HG03460 (cell line): ENCODE data around the gene KNSTRN.

Source experiments
- ATAC-seq: cut with Tn5 transposase; IDR thresholded peaks from one replicate; pipeline ENCODE4 v1.9.1; 2021; ENCODE audit not compliant: unreplicated experiment

KNSTRN gene

DNA sequence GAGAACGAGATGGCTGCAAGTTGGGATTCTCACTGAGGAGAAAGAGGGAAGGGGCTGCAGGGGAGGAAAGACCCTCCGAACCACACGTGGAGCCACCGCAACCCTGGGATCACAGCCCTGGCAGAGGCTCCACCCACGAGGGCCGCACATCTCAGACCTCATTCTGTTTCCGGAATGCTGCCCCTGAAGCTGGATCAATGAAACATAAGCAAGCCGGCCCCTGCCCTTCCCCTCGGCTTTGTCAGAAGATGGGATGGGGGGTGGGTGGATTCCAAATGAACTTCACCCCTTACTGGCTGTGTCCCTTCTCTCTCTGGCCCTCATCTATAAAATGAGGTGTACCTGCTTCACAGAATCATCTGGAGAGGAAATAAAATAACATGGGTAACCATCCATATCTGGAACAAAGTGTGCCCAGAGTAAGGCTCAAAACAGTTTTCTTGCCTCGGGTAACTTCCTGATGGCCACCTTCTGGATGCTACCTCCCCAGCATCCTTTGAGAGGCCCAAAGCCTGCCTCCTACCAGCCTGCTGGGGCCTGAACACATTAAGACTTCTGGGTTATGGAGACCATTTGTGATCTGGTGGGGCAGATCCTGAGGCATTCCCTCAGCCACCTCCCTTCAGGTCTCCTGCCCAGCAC, 37.2 kb upstream of the KNSTRN start:
- ATAC-seq, result no peak

DNA sequence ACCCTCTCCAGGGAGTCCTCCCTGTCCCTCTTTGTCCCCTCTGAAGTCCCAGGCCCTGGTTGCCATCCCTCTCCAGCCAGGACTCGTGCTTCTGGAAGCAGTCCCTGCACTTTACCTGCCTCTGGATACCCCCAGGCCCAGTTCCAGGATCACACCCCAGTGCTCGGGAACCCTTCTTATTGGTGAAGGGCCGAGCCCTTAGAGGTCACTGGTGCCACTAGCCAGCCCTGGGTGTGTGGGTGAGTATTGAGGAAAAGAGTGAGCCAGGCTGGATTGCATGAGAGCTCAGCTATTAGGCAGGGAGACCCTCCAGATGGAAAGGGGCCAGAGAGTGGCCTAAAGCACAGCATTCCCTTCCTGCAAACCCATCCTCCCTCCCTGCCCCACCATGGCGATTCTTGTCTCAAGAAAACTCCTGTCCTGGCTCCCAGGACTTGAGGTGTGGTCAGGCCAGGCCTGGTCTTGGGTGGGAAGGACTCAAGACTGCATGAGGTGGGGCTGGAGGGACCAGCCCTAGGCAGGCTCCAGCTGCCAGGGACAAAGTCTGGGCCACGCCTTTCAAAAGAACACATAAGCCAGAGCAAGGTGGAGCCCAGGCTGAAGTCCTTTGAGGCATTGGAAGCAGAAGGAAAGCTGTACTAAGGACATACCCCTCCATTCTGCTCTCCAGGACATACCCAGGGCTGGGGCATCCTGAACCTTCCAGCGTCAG, 36.5 kb upstream of the KNSTRN start:
- ATAC-seq, result no peak

DNA sequence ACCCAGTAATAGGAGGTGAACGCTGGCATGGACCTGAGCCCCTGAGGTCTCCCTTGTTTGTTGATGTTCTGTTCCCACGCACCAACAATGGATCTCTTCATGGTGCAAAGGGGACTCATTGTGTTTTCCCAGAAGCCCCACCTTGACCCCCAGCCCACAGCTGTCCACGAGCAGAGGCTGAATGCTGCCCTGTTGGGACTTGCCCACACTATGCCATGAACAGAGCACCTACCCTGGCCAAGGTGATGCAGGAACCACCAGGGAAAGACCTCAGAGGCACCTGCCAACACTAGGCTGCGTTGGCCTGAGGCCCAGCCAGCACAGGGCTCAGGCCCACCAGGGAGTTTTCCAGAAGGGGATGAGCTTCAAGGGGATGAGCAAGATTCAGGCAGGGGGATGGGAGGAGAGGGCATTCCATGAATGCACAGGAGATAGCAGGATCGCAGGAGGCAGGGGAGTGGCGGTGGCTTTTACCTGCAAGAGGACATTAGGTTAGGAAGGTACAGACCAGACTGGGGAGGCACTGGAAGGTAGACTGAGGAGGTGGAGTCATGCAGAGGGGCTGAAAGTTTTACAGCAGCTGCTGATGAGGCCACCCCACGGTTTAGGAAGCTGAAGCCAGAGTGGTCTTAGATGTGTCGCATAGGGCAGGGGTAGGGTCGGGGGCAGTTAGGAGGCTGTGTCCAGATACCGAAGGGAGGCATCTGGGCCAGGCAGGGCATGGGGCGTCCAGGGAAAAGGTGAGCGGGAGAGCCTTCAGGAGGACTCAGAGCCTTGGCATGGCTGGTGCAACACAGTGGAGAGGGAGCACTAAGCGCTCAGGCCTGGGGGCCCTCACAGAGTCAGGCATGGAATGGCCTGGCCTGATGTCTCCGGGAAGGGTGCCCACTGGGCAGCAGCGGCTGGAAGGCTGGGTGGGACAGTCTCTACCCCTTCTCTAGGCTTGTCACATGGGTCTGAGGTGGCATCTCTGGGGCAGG, 35.7 kb upstream of the KNSTRN start:
- no peak for ATAC-seq

DNA sequence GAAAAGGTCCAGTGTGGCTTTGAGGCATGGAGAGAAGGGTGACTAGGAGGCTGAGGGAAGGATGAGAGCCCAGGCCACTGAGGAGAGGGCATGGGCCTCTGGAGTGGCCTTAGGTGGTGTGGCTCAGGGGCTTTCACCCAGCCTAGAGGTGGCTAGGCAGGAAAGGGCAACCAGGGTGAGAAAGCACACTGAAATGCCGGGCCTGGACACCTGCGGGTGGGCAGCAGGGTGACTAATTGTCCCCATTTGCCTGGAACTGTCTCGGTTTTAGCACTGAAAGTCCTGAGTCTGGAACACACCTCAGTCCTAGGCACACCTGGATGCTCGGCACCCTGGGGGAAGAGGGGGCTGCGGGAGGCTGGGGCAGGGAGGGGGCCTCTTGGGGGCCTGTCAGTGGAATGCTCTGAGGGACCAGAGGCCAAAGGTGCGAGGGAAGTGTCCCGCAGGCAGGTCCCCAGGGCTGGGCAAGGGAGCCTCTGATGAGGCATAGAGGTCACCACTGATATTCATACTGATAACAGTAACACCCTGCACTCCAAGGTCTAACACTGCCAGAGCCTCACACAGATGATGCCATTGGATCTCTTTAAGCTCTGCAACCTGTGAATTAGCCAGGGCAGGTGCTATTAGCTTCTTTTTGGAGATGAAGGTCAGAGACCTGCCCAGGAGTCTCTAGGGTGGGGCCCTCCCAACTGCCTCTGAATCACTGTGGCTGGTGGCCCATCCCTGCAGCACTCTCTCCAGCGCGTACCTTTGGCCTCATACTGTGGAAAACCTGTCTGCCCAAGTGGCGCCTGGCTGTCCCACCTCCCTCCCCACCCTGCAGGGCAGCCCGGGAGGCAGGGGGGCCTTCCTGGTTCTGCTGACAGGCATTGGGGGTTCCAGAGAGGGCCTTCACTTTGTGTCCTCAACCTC, 34.7 kb upstream of the KNSTRN start:
- no peak for ATAC-seq

DNA sequence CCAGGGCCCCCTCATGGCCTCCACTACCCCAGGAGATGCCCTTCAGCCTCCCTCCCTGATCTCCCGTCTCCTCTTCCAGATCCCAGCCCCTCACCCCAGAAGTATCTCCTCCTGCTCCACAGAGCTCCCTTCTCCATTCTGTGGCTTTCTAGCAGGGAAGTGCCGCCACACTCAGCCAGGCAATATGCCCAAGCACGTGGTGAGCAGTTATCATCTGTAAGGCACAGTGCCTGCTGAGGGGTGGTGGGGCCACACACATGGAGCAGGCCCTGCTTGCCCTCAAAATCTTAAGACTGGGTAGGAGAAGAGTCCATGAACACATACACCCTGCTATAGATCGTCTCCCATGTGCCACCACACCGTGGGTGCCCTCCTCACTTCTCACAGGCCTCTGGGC, 34.0 kb upstream of the KNSTRN start:
- no peak for ATAC-seq

DNA sequence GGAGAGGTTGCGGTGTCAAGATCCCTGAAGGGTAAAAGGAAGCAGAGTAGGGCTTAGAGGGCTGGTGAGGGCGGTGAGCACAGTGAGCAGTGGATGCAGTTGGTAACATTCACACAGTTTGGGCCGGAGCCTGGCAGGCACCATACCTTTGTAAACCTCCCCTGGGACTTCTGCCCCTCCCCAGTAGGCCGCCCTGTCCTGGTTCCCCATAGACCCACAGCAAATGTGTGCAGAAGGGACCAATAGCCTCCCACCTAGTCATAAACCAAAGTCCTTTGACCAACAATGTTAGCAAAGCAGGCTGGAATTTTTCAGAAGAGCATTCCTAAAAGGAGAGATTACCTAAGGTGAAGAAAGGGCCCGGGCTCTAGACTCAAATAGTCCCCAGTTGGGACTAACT, 33.4 kb upstream of the KNSTRN start:
- ATAC-seq, result no peak

DNA sequence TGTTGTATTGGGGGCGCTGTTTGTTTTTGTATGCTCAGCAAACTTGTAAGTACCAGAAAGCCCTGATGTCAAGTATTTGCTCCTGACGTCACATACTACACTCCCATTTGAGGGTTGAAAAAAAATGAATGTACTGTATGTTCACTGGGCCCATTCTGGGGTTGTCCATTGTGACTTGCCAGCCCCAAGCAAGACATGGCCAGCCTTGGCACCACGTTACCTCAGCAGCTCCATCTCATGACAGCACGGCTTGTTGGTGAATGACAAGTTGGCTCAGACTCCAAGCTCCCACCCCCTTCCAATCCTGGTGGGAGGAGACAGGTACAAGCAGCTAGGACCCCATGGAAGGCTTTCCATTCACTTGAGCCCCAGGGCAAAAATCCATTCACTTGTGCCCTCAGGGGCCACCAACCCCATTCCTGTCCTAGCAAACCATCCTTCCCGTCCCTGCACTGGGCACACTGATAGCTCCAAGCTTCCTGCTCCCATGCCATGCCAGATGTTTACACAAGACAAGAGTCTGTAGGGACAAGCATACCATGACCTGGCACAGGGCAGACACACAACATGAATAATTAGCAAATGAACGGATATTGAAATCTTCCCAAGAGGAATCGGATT, 30.1 kb upstream of the KNSTRN start:
- ATAC-seq, result no peak

DNA sequence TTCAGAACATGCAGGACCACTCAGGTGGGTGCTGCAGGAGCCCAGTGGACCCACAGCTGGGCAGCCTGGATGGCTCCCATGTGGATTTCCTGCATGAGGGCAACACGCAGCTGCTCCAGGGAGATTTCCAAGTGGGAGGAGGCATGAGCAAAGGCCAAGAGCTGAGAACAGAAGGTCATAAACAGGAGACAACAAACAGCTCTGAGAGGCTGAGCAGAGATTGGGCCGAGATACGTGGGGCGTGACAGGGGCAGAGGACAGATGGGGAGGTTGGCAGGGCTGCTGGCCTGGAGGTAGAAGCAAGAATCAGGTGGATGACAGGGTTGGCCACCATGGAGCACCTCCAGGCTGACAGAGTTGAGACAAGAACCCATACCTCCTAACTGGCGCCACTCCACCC, 28.8 kb upstream of the KNSTRN start:
- no peak for ATAC-seq

DNA sequence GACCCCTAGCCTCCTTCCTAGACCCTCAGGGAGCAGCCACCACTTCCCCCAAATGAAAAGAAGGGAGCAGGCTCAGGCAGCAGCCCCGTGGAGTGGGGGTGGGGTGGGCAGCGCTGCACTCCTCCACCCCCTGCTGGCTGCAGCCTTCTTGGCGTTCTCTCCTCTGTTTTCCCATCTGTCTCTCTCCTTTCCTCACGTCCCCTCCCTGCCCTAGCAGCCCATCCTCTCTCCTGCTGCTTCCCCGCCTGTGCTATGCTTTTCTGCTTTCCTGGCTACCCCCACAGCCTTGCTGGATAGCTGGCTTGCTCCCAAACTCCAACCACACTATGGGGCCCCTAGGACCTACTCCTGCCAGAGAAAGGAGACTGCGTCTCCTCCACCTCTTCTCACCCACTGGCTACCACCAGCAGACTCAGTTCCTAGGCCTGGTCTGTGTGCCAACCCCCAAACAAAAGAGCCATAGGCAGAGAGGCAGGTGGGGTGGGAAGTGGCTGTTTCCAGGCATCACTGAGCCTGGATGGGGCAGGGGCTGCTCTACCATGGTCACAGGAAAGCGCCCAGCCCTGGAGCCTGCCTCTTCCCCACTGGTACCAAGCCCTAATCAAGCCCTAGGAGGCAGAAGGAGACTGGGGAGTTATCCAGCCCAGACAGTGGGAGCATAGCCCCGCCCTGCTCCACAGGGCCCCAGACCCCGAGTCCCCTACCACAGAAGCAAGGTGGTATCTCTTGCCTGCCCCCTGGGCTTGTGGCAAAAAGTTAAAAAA, 27.9 kb upstream of the KNSTRN start:
- no peak for ATAC-seq

DNA sequence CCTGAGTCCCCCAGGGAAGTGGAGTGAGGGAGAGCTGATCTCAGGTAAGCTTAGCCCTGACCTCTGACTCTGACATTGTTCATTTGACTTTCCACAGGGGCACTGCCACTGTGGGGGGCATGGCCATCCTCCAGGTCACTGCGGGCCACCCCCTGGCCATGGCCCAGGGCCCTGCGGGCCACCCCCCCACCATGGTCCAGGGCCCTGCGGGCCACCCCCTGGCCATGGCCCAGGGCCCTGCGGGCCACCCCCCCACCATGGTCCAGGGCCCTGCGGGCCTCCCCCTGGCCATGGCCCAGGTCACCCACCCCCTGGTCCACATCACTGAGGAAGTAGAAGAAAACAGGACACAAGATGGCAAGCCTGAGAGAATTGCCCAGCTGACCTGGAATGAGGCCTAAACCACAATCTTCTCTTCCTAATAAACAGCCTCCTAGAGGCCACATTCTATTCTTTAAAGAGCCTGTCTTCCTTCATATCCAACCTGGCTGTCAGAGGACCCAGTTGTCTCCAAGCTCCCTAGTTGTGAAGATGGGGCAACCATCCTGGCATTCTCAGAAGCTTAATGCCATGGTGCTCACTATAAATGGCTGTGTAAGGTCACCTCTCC, 26.4 kb upstream of the KNSTRN start:
- no peak for ATAC-seq

DNA sequence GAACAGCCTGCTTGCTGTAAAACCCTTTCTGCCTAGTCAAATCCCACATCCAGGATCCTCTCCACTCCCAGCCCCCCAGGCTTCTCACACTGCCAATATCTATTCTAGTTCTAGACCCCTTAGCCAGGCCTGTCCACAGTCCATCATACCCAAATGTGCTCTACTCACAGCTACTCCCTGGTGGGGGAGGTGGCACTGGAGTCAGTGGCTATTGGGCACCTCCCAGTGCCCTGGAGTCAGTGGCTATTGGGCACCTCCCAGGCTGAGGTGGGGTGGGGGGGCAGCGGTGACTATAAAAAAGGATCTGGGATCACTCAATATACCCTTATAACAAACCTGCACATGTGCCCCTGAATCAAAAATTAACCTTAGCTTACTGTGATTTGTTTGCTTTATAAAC, 25.3 kb upstream of the KNSTRN start:
- no peak for ATAC-seq

DNA sequence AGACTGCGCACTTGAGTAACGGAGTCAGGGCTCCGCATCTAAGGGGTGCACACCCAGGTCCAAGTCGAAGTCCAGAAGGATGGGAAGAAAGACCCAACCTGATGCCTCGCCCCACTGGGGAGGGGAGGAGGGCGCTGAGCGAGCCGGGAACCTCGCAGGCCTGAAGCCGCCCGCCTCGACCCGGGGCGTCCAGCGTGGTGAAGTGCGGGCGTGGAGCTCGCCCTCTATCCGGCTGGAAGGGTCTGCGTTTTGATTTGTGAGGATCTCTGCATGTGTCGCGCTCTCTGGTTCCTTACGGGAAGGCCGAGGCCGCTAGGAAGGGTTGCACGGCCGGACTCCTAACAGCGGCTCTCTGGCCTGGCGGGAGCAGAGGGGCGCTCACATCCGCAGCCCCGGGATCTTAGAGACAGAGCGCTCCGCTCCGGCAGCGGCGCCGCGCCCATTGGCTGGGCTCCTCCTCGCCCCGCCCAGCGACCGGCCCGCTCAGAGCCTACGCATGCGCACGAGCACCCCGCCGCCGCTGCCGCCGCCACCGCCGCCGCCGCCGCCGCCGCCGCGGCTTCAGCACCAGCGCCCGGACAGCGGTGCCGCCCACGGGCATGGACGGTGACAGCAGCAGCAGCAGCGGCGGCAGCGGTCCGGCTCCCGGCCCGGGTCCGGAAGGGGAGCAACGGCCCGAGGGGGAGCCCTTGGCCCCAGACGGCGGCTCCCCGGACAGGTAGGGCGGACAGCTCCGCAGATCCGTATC, 24.6 kb upstream of the KNSTRN start, which contains the start of gene DISP2:
Gene DISP2, plus strand, starts transcription at position 497 of the 748 bp plus-strand sequence. Its CDS starts 103 bp downstream, at position 600.
- peak; percentile 80 for ATAC-seq

DNA sequence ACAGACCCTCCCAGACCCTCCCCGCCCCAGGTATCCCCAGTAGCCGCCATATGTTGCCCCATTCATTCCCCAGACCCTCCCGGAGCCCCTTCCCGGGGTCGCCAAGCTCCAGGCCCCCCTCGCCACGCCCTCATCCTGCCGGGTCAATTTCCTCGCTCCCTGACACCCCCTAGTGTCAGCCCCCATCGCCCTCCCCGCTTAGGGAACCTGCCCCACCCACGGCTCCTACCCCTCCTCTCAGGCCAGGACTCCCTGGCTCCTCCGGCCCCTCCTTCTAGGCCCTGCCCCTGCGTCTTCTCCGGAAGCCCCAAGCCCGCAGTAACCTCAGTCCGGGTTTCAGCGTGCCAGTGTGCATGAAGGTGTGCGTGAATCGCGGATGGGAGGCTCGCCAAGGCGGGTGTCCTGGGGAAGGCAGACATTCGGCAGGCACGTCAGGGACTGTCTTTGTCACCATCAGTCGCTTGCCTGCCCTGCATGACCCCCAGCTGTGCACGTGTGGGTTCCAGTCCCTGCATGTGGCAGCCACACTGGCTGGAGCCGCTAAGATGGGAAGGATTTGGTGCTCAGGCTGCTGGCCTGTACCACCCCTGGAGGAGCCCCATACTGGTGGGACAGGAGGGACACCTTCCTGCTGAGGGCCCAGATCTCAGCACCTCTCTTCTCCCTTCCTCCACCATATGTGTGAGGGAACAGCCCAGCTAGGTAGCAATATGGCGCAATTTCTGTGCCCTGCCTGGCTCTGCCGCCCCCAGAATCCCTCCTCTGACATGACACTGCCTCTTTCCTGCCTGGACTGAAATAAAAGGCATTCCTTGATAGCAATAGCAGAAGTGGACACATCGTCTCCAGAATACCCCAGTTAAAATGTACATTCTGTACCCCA, 23.8 kb upstream of the KNSTRN start:
- no peak for ATAC-seq

DNA sequence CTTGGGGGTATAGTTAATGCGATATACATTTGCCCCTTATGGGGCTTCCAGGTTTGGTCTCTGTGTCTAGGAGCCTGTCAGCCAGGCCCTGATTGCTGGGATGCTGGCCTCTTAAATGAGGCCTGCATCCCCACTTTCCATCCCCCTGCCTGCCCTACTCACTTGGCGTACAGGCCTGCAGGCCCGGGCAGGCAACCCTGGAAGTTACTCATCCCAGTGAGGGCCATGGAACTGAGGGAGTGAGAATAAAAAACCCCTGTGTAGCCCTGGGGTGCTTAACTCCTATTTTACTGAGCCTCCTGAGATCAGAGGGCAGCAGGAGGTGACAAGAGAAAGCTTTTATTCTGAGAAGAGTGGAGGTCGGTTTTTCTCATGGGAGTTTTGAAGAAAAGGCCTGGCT, 22.5 kb upstream of the KNSTRN start:
- ATAC-seq, result no peak

DNA sequence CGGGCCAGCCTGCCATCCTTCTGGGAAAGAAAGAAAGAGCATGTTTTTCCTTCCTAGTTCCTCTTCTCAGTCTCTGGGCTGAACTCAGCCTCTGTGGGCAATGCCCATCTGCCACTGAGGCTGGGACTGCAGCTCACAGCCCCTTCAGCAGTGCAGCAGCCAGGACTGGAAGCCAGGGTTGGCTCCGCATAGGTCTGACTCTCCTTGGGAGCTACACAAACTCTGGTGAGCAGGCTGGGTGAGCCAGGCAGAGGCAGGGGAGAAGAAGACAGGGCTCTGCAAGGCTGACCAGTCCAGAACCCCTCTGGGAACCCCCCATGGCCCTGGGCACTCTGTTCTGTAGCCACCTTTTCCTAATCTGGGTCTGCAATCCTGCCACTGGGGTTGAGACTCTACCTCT, 20.9 kb upstream of the KNSTRN start:
- ATAC-seq, result no peak

DNA sequence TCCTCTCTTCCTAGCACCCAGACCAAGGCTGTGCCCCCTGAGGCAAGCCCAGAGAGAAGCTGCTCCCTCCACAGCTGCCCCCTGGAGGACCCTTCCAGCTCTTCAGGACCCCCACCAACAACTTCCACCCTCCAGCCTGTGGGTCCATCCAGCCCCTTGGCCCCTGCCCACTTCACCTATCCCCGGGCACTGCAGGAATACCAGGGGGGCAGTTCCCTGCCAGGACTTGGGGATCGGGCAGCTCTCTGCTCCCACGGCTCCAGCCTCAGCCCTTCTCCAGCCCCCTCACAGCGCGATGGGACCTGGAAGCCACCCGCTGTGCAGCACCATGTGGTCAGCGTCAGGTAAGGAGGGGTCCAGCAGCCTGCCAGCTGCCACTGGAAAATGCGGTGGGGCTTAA, 18.9 kb upstream of the KNSTRN start:
- ATAC-seq, result no peak

DNA sequence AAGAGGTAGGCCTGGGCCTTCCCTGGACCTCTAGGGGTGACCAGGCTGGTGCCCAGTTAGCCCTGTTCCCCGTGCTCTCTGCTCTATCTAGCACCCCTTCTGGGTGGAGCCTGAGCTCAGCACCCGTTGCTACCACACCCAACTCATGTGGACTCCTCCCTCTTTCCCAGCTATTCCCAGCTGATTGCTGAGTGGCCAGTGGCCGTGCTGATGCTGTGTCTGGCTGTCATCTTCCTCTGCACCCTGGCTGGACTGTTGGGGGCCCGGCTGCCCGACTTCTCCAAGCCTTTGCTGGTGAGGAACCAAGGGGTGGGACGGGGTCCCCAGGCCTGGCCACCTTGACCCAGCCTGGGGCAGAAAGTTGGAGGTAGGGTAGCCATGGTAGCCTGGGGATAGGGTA, 18.3 kb upstream of the KNSTRN start:
- no peak for ATAC-seq
